ENCODE data around the gene NAA35. TPM values are rescaled to one million over a fixed set of nuclear protein-coding genes. Genes with fewer than 3 reads are reported as not detected.

NAA35 gene
- total and polyA plus RNA-seq, 2 experiments from 2014 or later: 19.7 to 22.0 TPM

DNA sequence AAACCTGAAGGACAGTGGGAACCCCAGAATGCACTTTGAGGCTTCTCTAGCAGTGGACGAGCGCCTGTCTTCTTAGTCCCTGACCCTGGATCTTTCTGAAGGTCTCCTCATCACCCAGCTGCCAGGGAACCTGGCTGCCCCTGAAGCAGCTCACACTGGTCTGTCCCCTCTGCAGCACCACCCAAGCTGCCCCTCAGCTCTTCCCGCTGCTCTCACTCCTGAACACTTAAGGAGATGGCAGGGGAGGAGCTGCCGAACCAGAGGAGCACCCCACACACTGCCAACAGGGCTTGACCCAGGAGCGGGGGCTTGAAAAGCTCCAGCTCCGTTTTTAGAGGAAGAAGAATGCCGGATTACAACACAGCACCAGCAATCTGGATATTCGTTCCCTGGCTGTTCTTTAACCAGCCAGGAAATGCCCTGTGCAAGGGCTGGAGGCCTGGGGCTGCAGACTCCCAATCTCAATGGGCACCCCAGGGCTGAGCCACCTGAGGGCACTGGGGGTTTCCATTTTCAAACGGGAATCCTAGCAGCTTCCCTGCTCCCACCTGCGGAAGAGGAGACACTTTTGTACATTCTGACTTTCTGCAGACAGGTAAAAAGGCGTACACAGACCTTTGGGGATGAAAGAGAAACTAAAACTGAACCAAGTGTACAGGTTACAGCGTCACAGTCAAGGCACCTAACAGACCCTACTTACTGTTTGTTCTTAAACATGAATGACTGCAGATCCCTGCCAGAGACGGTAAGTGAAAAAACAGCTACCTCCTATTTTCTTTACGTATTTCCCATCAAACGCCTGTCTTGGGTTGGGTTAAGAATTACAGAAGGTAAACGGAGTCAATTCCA lies 122.1 kb downstream of the NAA35 start:
- no peak for TF ChIP-seq EZH2 (IDR thresholded peaks at IDR 0.05; ENCODE audit: insufficient read depth, poor library complexity, severe bottlenecking)
- TF ChIP-seq EZH2phosphoT487 (IDR thresholded peaks at IDR 0.05; ENCODE audit: insufficient read depth, low read depth): no peak
- in situ Hi-C loops (cut with MboI): no loop called here
- no peak overlapping the region for H3K4me2 ChIP-seq (ENCODE audit: unreplicated experiment)
- H2AFZ ChIP-seq: no peak overlapping the region
- no peaks in the 10 kb centered on the region for H3K36me3 ChIP-seq (ENCODE audit: low read depth)
- no peak for DNase-seq
- H3K79me2 ChIP-seq (ENCODE audit: insufficient read depth): no peaks in the 10 kb centered on the region
- H3K27ac ChIP-seq: no peak overlapping the region
- H4K20me1 ChIP-seq (ENCODE audit: insufficient read depth): no peaks in the 10 kb centered on the region
- no peaks in the 10 kb centered on the region for H3K9me2 ChIP-seq (ENCODE audit: insufficient read depth)
- H3K27me3 ChIP-seq (replicated peaks; ENCODE audit: insufficient read depth): no peaks in the 10 kb centered on the region
- no peaks in the 10 kb centered on the region for H3K9me3 ChIP-seq (ENCODE audit: low read depth)
- WGBS, 2 experiments (ENCODE audit: low coverage in 1 of 2, low lambda C conversion rate in 2 of 2, missing lambda C conversion rate in 2 of 2): 96 to 98% methylated on average over 16 of the region's 16 CpGs
- no peak overlapping the region for H3K4me3 ChIP-seq
- H3F3A ChIP-seq (ENCODE audit: insufficient read depth): no peaks in the 10 kb centered on the region
- H3K9ac ChIP-seq: no peak overlapping the region
- no peaks in the 10 kb centered on the region for H3K4me1 ChIP-seq (ENCODE audit: insufficient read depth)

DNA sequence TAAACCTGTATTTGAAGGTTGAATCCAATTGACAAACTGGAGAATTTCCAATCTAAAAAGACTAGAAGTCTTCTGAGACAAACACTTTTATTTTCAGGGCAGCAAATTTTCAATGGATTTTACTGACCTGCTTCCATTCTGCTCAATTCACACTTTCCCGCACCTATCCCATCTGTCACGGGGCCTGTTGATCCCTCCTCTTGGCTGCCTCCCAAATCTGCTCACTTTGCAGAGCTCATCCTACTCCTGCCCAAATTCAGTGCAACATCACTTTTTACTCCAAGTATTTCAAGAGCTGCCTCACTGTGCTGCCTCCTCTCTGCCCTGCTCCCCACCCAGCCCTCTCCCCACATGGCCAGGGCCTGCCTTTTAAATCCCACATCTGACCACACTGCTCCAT lies 123.3 kb downstream of the NAA35 start:
- DNase-seq: no peak
- WGBS, 2 experiments (ENCODE audit: low coverage in 1 of 2, low lambda C conversion rate in 2 of 2, missing lambda C conversion rate in 2 of 2): 94 to 96% methylated on average over 2 of the region's 2 CpGs

DNA sequence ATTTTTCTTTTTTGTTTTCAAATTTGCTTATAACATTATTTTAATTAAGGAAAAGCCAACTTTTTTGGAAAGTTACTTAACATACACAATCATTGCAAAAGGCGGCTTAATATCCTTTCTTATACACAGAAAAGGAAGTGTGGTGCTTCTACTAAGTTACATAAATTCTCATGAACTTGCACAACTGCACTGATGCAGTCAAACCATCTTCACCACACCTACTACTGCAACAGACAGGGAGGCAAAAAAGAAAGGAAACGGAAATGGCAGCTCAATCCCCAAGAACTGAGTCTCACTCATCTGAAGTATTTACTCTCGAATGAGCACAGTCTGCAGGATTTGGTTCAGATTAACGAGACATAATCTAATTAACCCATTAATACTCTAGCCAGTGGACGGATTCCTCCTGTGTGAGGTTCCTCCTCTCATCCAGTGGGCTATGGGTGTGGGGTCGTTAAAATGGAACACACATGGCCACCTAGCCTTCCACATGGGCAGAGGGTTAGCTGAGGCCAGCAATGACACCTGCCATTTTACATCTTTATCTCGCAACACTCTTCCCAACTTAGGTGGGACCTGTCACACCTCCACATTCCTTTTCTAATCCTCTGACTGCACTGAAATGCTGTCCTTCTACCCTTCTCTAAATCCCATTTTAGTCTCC lies 128.4 kb downstream of the NAA35 start:
- Histone ChIP-seq H3K27ac (no peak overlapping the region), H3F3A (ENCODE audit: insufficient read depth) (no peaks in the 10 kb centered on the region), H3K4me3 (no peak overlapping the region), H3K4me2 (ENCODE audit: unreplicated experiment) (no peak overlapping the region), H3K79me2 (ENCODE audit: insufficient read depth) (no peaks in the 10 kb centered on the region), H2AFZ (no peak overlapping the region), H3K9me2 (ENCODE audit: insufficient read depth) (no peaks in the 10 kb centered on the region), H3K9me3 (ENCODE audit: low read depth) (no peaks in the 10 kb centered on the region), H3K36me3 (ENCODE audit: low read depth) (no peaks in the 10 kb centered on the region), H3K27me3 (replicated peaks; ENCODE audit: insufficient read depth) (no peaks in the 10 kb centered on the region), H3K4me1 (ENCODE audit: insufficient read depth) (0 out of 2 replicates have a peak, but pooled peaks cover 6% of the 10 kb centered on the region), H3K9ac (no peak overlapping the region), H4K20me1 (ENCODE audit: insufficient read depth) (no peaks in the 10 kb centered on the region)
- in situ Hi-C loops (cut with MboI): no loop called here
- 81 to 84% methylated on average over 7 of the region's 7 CpGs for WGBS, 2 experiments (ENCODE audit: low coverage in 1 of 2, low lambda C conversion rate in 2 of 2, missing lambda C conversion rate in 2 of 2)
- TF ChIP-seq EZH2 (IDR thresholded peaks at IDR 0.05; ENCODE audit: insufficient read depth, poor library complexity, severe bottlenecking): no peak
- DNase-seq: no peak

More for the DNA sequence above, 123.3 kb downstream of the NAA35 start:
- Histone ChIP-seq H3K9me3 (ENCODE audit: low read depth) (no peaks in the 10 kb centered on the region), H3F3A (ENCODE audit: insufficient read depth) (no peaks in the 10 kb centered on the region), H3K9ac (no peak overlapping the region), H3K4me1 (ENCODE audit: insufficient read depth) (no peaks in the 10 kb centered on the region), H3K4me3 (no peak overlapping the region), H3K4me2 (ENCODE audit: unreplicated experiment) (no peak overlapping the region), H2AFZ (no peak overlapping the region), H4K20me1 (ENCODE audit: insufficient read depth) (no peaks in the 10 kb centered on the region), H3K27me3 (replicated peaks; ENCODE audit: insufficient read depth) (no peaks in the 10 kb centered on the region), H3K27ac (no peak overlapping the region), H3K36me3 (ENCODE audit: low read depth) (no peaks in the 10 kb centered on the region), H3K9me2 (ENCODE audit: insufficient read depth) (no peaks in the 10 kb centered on the region), H3K79me2 (ENCODE audit: insufficient read depth) (no peaks in the 10 kb centered on the region)
- in situ Hi-C loops (cut with MboI): no loop called here
- no peak for TF ChIP-seq EZH2phosphoT487 (IDR thresholded peaks at IDR 0.05; ENCODE audit: insufficient read depth, low read depth)
- TF ChIP-seq EZH2 (IDR thresholded peaks at IDR 0.05; ENCODE audit: insufficient read depth, poor library complexity, severe bottlenecking): no peak

Other genes with a start within 250 kb of the NAA35 start
- gene AGTPBP1, start 199.2 kb upstream of the NAA35 start, total RNA-seq (2014; rRNA removed; shearing (Covaris generic)): 12.9 and 17.5 TPM in 2 replicates
- gene AGTPBP1, start 199.2 kb upstream of the NAA35 start, polyA plus RNA-seq (2016; fragmentation: Nextera tagmentation; extraction: Ambion mirVana): 6.6 and 7.2 TPM in 2 replicates
- 48.2 and 56.2 TPM in 2 replicates for gene GOLM1, start 158.4 kb downstream of the NAA35 start, total RNA-seq (2014; rRNA removed; shearing (Covaris generic))
- gene GOLM1, start 158.4 kb downstream of the NAA35 start, polyA plus RNA-seq (2016; fragmentation: Nextera tagmentation; extraction: Ambion mirVana): 63.4 and 67.1 TPM in 2 replicates

Data from GM23248 (cell line).